Measurements from ENCODE around the gene KRTAP16-1.

Gene KRTAP16-1

GRCh38 chr17:41328207-41328606, 19.1 kb upstream of the KRTAP16-1 start:
- DNase-seq: no peak

GRCh38 chr17:41327411-41328120, 18.5 kb upstream of the KRTAP16-1 start:
- DNase-seq: no peak

GRCh38 chr17:41326173-41327145, 17.4 kb upstream of the KRTAP16-1 start:
- DNase-seq: peak; percentile 31

GRCh38 chr17:41325611-41326010, 16.5 kb upstream of the KRTAP16-1 start:
- DNase-seq: no peak

- DNase-seq: no peak
Measured at GRCh38 chr17:41325126-41325525, 16.0 kb upstream of the KRTAP16-1 start.

- no peak for DNase-seq
Measured at GRCh38 chr17:41324180-41325075, 15.3 kb upstream of the KRTAP16-1 start.

GRCh38 chr17:41322903-41323895, 14.1 kb upstream of the KRTAP16-1 start:
- DNase-seq: no peak

- DNase-seq: no peak
Measured at GRCh38 chr17:41322094-41322902, 13.2 kb upstream of the KRTAP16-1 start.

GRCh38 chr17:41318231-41318630, 9.1 kb upstream of the KRTAP16-1 start:
- DNase-seq: no peak

- DNase-seq: no peak
Measured at GRCh38 chr17:41315814-41316445, 6.8 kb upstream of the KRTAP16-1 start.

GRCh38 chr17:41315204-41315794, 6.2 kb upstream of the KRTAP16-1 start, which contains the start of gene KRTAP17-1:
TSS of gene KRTAP17-1 (minus strand) at chr17:41315710. CDS start at chr17:41315650, 60 bp downstream.
- no peak for DNase-seq

- DNase-seq: no peak
Measured at GRCh38 chr17:41311111-41311510, 2.0 kb upstream of the KRTAP16-1 start.

GRCh38 chr17:41308251-41308917, 725 bp downstream of the KRTAP16-1 start:
- DNase-seq: peak; percentile 84

GRCh38 chr17:41307647-41308046, 1.5 kb downstream of the KRTAP16-1 start:
- no peak for DNase-seq

- no peak for DNase-seq
Measured at GRCh38 chr17:41304091-41304490, 5.0 kb downstream of the KRTAP16-1 start.

- DNase-seq: no peak
Measured at GRCh38 chr17:41302981-41303380, 6.1 kb downstream of the KRTAP16-1 start.

GRCh38 chr17:41301916-41302901, 6.9 kb downstream of the KRTAP16-1 start, which contains the start of gene KRTAP29-1:
TSS of gene KRTAP29-1 (minus strand) at chr17:41302851. CDS start at chr17:41302851, 0 bp downstream.
- no peak for DNase-seq

Data from activated effector memory CD4-positive, alpha-beta T cell treated with Interleukin-2 at 50 U/mL for 16 hours (primary cell).